RPMI7951 (cell line): Measurements from ENCODE around the gene B3GAT1. TPM values are rescaled to one million over a fixed set of nuclear protein-coding genes. Genes with fewer than 3 reads are reported as not detected.

Experiments used
- DNase-seq: peaks from one replicate; pipeline ENCODE4 v3.0.0-alpha.2; 2012; ENCODE audit warnings: low read depth
- total RNA-seq: library from RNA; depleted of rRNA; stranded (reverse); fragments of >200 nt; shearing (Covaris generic); gene quantifications from 2 replicates; pipeline ENCODE4 v1.2.3, GENCODE V29; 2014

B3GAT1 gene
- total RNA-seq, 1 experiment from 2014 or later = not detected

GRCh38 chr11:134372961-134373360, 39.1 kb downstream of the B3GAT1 start:
- DNase-seq = no peak

GRCh38 chr11:134372536-134372935, 39.5 kb downstream of the B3GAT1 start:
- no peak for DNase-seq

- DNase-seq = no peak
Observed at GRCh38 chr11:134371436-134372185, 40.4 kb downstream of the B3GAT1 start.

- DNase-seq = no peak
Observed at GRCh38 chr11:134370526-134371435, 41.3 kb downstream of the B3GAT1 start.

- no peak for DNase-seq
Observed at GRCh38 chr11:134369656-134370525, 42.2 kb downstream of the B3GAT1 start.

- DNase-seq = no peak
Observed at GRCh38 chr11:134367781-134368180, 44.3 kb downstream of the B3GAT1 start.

- no peak for DNase-seq
Observed at GRCh38 chr11:134366254-134366653, 45.8 kb downstream of the B3GAT1 start.

GRCh38 chr11:134365011-134365925, 46.8 kb downstream of the B3GAT1 start:
- DNase-seq = no peak

- DNase-seq = no peak
Observed at GRCh38 chr11:134364261-134364660, 47.8 kb downstream of the B3GAT1 start.

- DNase-seq = no peak
Observed at GRCh38 chr11:134363592-134363991, 48.5 kb downstream of the B3GAT1 start.

GRCh38 chr11:134363161-134363560, 48.9 kb downstream of the B3GAT1 start:
- no peak for DNase-seq

- no peak for DNase-seq
Observed at GRCh38 chr11:134362192-134362901, 49.7 kb downstream of the B3GAT1 start.

GRCh38 chr11:134361661-134362060, 50.4 kb downstream of the B3GAT1 start:
- DNase-seq = no peak

- DNase-seq = peak; percentile 27
Observed at GRCh38 chr11:134360050-134360835, 51.8 kb downstream of the B3GAT1 start.

GRCh38 chr11:134359646-134360045, 52.4 kb downstream of the B3GAT1 start:
- DNase-seq = no peak

- DNase-seq = no peak
Observed at GRCh38 chr11:134358856-134359490, 53.1 kb downstream of the B3GAT1 start.

- no peak for DNase-seq
Observed at GRCh38 chr11:134358165-134358855, 53.7 kb downstream of the B3GAT1 start.

GRCh38 chr11:134357545-134357839, 54.5 kb downstream of the B3GAT1 start:
- DNase-seq = no peak
